Measurements from ENCODE around the gene SARDH.

DNA sequence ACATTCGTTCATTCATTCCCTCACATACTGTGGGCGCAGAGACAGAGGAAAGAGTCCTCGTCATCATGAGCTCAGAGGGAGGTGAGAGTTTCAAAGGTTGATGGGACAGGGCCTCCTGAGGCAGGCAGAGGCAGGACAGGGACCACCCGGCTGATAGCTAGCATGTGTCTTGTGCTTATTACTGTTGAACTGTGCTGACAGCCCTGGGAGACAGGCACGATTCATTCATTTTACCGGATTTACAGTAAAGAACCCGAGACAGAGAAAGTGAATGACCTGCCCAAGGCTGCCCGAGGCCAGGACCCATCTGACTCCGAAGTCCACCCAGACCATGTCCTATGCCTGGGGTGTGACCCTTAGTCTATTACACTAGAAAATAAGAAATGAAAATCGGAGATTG lies 124.1 kb downstream of the SARDH start:
- TF ChIP-seq, protein P1, sequence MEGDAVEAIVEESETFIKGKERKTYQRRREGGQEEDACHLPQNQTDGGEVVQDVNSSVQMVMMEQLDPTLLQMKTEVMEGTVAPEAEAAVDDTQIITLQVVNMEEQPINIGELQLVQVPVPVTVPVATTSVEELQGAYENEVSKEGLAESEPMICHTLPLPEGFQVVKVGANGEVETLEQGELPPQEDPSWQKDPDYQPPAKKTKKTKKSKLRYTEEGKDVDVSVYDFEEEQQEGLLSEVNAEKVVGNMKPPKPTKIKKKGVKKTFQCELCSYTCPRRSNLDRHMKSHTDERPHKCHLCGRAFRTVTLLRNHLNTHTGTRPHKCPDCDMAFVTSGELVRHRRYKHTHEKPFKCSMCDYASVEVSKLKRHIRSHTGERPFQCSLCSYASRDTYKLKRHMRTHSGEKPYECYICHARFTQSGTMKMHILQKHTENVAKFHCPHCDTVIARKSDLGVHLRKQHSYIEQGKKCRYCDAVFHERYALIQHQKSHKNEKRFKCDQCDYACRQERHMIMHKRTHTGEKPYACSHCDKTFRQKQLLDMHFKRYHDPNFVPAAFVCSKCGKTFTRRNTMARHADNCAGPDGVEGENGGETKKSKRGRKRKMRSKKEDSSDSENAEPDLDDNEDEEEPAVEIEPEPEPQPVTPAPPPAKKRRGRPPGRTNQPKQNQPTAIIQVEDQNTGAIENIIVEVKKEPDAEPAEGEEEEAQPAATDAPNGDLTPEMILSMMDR (IDR thresholded peaks at IDR 0.05): no peak
- TF ChIP-seq POLR2AphosphoS5 (IDR thresholded peaks at IDR 0.05) (no peak), POLR2A (IDR thresholded peaks at IDR 0.05) (no peak), EP300 (IDR thresholded peaks at IDR 0.05) (no peak)
